ENCODE results near the gene SPRED2. TPM values are rescaled to one million over a fixed set of nuclear protein-coding genes. Genes with fewer than 3 reads are reported as not detected.

Gene SPRED2
- total and polyA plus RNA-seq, 10 donors, result 3.5 to 26.4 (median 13.8) TPM

GRCh38 chr2:65431421-65432226 is 775 bp downstream of the SPRED2 start:
- Histone ChIP-seq H3K27ac (peak overlapping the region; percentile 53 to 92 (median 86)), H3K4me1 (peaks cover 3 to 50% (median 32%) of the 10 kb centered on the region in 6 donors), H3K4me3 (peak overlapping the region; percentile 73 to 98 (median 90)), H3K36me3 (no peaks in the 10 kb centered on the region), H3K27me3 (replicated peaks in 1 of 7) (peaks cover 0 to 30% (median 0%) of the 10 kb centered on the region in 7 donors), H3K9me3 (no peaks in the 10 kb centered on the region)
- TF ChIP-seq POLR2A (IDR thresholded peaks at IDR 0.05) (no peak), POLR2AphosphoS5 (IDR thresholded peaks at IDR 0.05) (peak in 1 of 3 donors; percentile 30)
- 0 to 1% (median 1%) methylated on average over 49 to 71 of the region's 71 CpGs for WGBS, 5 donors
- DNase-seq, result peak; percentile 89
- intact Hi-C loops (cut with DNase I; ENCODE audit: low total_unique reads), result loop anchor here (10.0 kb wide), 1 partner anchor 167 kb away; no protein-coding TSS in a partner anchor

GRCh38 chr2:65430603-65431420 is 1.6 kb downstream of the SPRED2 start:
- H3K27me3 ChIP-seq (replicated peaks in 1 of 7), result peaks cover 0 to 23% (median 0%) of the 10 kb centered on the region in 7 donors
- peak overlapping the region in 7 of 8 donors; percentile 79 to 92 (median 87) for H3K27ac ChIP-seq
- TF ChIP-seq POLR2A (IDR thresholded peaks at IDR 0.05), result no peak
- peak; percentile 58 to 77 (median 73) for TF ChIP-seq POLR2AphosphoS5 (IDR thresholded peaks at IDR 0.05)
- 0 to 1% (median 1%) methylated on average over 28 to 95 of the region's 95 CpGs for whole genome bisulfite sequencing, 5 donors
- intact Hi-C loops (cut with DNase I; ENCODE audit: low total_unique reads), result loop anchor here (10.0 kb wide), 1 partner anchor 166 kb away; no protein-coding TSS in a partner anchor
- H3K4me1 ChIP-seq, result peaks cover 3 to 44% (median 28%) of the 10 kb centered on the region in 6 donors
- peak; percentile 92 for DNase-seq
- H3K36me3 ChIP-seq, result no peaks in the 10 kb centered on the region
- H3K9me3 ChIP-seq, result no peaks in the 10 kb centered on the region
- H3K4me3 ChIP-seq, result peak overlapping the region; percentile 73 to 98 (median 90)

- Histone ChIP-seq H3K27ac (peak overlapping the region in 6 of 8 donors; percentile 79 to 92 (median 88)), H3K36me3 (no peaks in the 10 kb centered on the region), H3K27me3 (replicated peaks in 1 of 7) (peaks cover 0 to 15% (median 0%) of the 10 kb centered on the region in 7 donors), H3K4me3 (peak overlapping the region; percentile 73 to 98 (median 90)), H3K4me1 (peaks cover 3 to 41% (median 22%) of the 10 kb centered on the region in 6 donors), H3K9me3 (no peaks in the 10 kb centered on the region)
- intact Hi-C loops (cut with DNase I; ENCODE audit: low total_unique reads), result loop anchor here (10.0 kb wide), 1 partner anchor 165 kb away; no protein-coding TSS in a partner anchor
- TF ChIP-seq CTCF (IDR thresholded peaks at IDR 0.05 in 8 of 11, conservative IDR thresholded peaks at IDR 0.05 in 3 of 11) (no peak), POLR2A (IDR thresholded peaks at IDR 0.05) (no peak), POLR2AphosphoS5 (IDR thresholded peaks at IDR 0.05) (no peak)
- no peak for DNase-seq
- WGBS, 5 donors, result 45 to 59% (median 47%) methylated on average over 17 of the region's 17 CpGs
Measured at GRCh38 chr2:65429786-65430602, 2.4 kb downstream of the SPRED2 start.

GRCh38 chr2:65427532-65427931 is 4.9 kb downstream of the SPRED2 start:
- H3K9me3 ChIP-seq, result no peaks in the 10 kb centered on the region
- intact Hi-C loops (cut with DNase I; ENCODE audit: low total_unique reads), result no loop called here
- no peak overlapping the region for H3K4me3 ChIP-seq
- H3K4me1 ChIP-seq, result peaks cover 0 to 22% (median 10%) of the 10 kb centered on the region in 6 donors
- 75 to 94% (median 88%) methylated on average over 2 of the region's 2 CpGs for WGBS, 5 donors
- peaks cover 0 to 4% (median 0%) of the 10 kb centered on the region in 7 donors for H3K27me3 ChIP-seq (replicated peaks in 1 of 7)
- H3K36me3 ChIP-seq, result no peaks in the 10 kb centered on the region
- no peak for DNase-seq
- no peak overlapping the region for H3K27ac ChIP-seq
- TF ChIP-seq POLR2AphosphoS5 (IDR thresholded peaks at IDR 0.05) (no peak), POLR2A (IDR thresholded peaks at IDR 0.05) (no peak), CTCF (IDR thresholded peaks at IDR 0.05 in 8 of 11, conservative IDR thresholded peaks at IDR 0.05 in 3 of 11) (no peak)

All from spleen (tissue), 11 donors.